A549 (cell line): ENCODE measurements around the gene POR. TPM values are rescaled to one million over a fixed set of nuclear protein-coding genes. Genes with fewer than 3 reads are reported as not detected.

Experiments used
- ATAC-seq, 2 experiments: fragments of 200-7000 bp in 1 of 2; fragments of >200 bp in 1 of 2; cut with Nextera tagmentation in 1 of 2; cut with Tn5 transposase in 1 of 2; 3 replicates each; pipeline versions ENCODE4 v1.8.0 to v1.9.1; 2018 to 2020; ENCODE audit warnings: mild to moderate bottlenecking in 1 of 2, moderate library complexity in 1 of 2
- CTCF ChIA-PET: fragments of 300-600 bp; sonication (Branson Sonifier 250); formaldehyde crosslinking; extraction: SDS; loops from one replicate; lab custom pipeline; 2021; ENCODE audit warnings: antibody characterized with exemption, inconsistent platforms; lab: Yijun Ruan, JAX
- POLR2A ChIA-PET: fragments of 350-600 bp; formaldehyde crosslinking; extraction: SDS; loops from one replicate; lab custom pipeline; 2021; ENCODE audit warnings: antibody characterized with exemption, inconsistent platforms; lab: Yijun Ruan, JAX
- DNase-seq, 2 experiments: peaks; one replicate each; pipeline versions ENCODE4 v3.0.0 to v3.0.0-alpha.2; 2011 to 2016; ENCODE audit warnings: low read depth in 1 of 2, low spot score in 1 of 2
- FAIRE-seq: peaks from 2 replicates; lab custom pipeline; 2011; peaks lifted over from hg19 to GRCh38; lab: Jason Lieb, UNC
- H3K27ac ChIP-seq, 2 experiments: fragments of >200 bp; sonication (Bioruptor Twin); formaldehyde crosslinking; 3 replicates each; pipeline ENCODE4 v1.5.1; 2016 to 2017
- H3K4me1 ChIP-seq: fragments of >200 bp; sonication (Bioruptor Twin); formaldehyde crosslinking; 3 replicates; pipeline ENCODE4 v1.6.1; 2016
- H3K4me2 ChIP-seq: fragments of >200 bp; sonication (Bioruptor Twin); formaldehyde crosslinking; 3 replicates; pipeline ENCODE4 v1.6.1; 2016
- H3K4me3 ChIP-seq: fragments of >200 bp; sonication (Bioruptor Twin); formaldehyde crosslinking; 3 replicates; pipeline ENCODE4 v1.5.1; 2016
- H3K9me3 ChIP-seq: fragments of >200 bp; sonication (Bioruptor Twin); formaldehyde crosslinking; 3 replicates; pipeline ENCODE4 v1.6.1; 2016
- CBX2 ChIP-seq: fragments of 200-600 bp; sonication (generic); IDR thresholded peaks from 2 replicates; pipeline ENCODE4 v1.6.1; 2016; ENCODE audit warnings: low read depth, mild to moderate bottlenecking, borderline replicate concordance
- CBX8 ChIP-seq: fragments of 200-600 bp; sonication (generic); IDR thresholded peaks from 2 replicates; pipeline ENCODE4 v1.6.1; 2016
- CEBPB ChIP-seq, 2 experiments: fragments of >200 bp in 1 of 2; sonication (Bioruptor Twin) in 1 of 2; formaldehyde crosslinking in 1 of 2; IDR thresholded peaks; 2 replicates each; pipeline ENCODE4 v1.6.1; 2012 to 2016
- CHD2 ChIP-seq: fragments of 150-350 bp; IDR thresholded peaks from 2 replicates; pipeline ENCODE4 v1.6.1; 2014; ENCODE audit warnings: low read length; ENCODE audit not compliant: partially characterized antibody
- CHD4 ChIP-seq: fragments of 200-600 bp; sonication (generic); IDR thresholded peaks from 2 replicates; pipeline ENCODE4 v1.6.1; 2016; ENCODE audit warnings: antibody characterized with exemption, mild to moderate bottlenecking, borderline replicate concordance
- ESRRA ChIP-seq: fragments of 150-350 bp; IDR thresholded peaks from 2 replicates; pipeline ENCODE4 v1.6.1; 2014; ENCODE audit warnings: mild to moderate bottlenecking, low read length, borderline replicate concordance
- FOXS1 ChIP-seq: fragments of 250-450 bp; sonication (Bioruptor Pico); IDR thresholded peaks from 2 replicates; pipeline ENCODE4 v1.5.0; 2020; ENCODE audit warnings: mild to moderate bottlenecking, moderate library complexity
- GATA3 ChIP-seq: IDR thresholded peaks from 2 replicates; pipeline ENCODE4 v1.6.1; 2012; ENCODE audit warnings: borderline replicate concordance
- HDAC2 ChIP-seq: fragments of 200-600 bp; sonication (generic); IDR thresholded peaks from 2 replicates; pipeline ENCODE4 v1.6.1; 2016
- HOXA7 ChIP-seq: fragments of 250-450 bp; sonication (Bioruptor Pico); IDR thresholded peaks from 2 replicates; pipeline ENCODE4 v1.5.0; 2020; ENCODE audit warnings: mild to moderate bottlenecking, moderate library complexity
- HOXB5 ChIP-seq: fragments of 250-450 bp; sonication (Bioruptor Pico); IDR thresholded peaks from 2 replicates; pipeline ENCODE4 v1.5.0; 2020; ENCODE audit warnings: mild to moderate bottlenecking, moderate library complexity
- JUN ChIP-seq, 2 experiments: fragments of >200 bp; sonication (Bioruptor Twin); formaldehyde crosslinking; IDR thresholded peaks; 2 replicates in 1 of 2; 3 replicates in 1 of 2; pipeline ENCODE4 v1.6.1; 2016 to 2017
- KDM5A ChIP-seq: fragments of 200-600 bp; sonication (generic); IDR thresholded peaks from 2 replicates; pipeline ENCODE4 v1.6.1; 2016; ENCODE audit warnings: antibody characterized with exemption, mild to moderate bottlenecking
- MAFK ChIP-seq: fragments of 450-650 bp; IDR thresholded peaks from 2 replicates; pipeline ENCODE4 v1.6.1; 2014; ENCODE audit not compliant: partially characterized antibody
- MAZ ChIP-seq: fragments of 150-350 bp; IDR thresholded peaks from 2 replicates; pipeline ENCODE4 v1.6.1; 2014; ENCODE audit warnings: antibody characterized with exemption, low read depth, low read length, borderline replicate concordance
- POLR2A ChIP-seq: IDR thresholded peaks from 2 replicates; pipeline ENCODE4 v1.6.1; 2012; ENCODE audit warnings: mild to moderate bottlenecking, low read length
- RAD21 ChIP-seq, 2 experiments: fragments of >200 bp in 1 of 2; sonication (Bioruptor Twin) in 1 of 2; formaldehyde crosslinking in 1 of 2; IDR thresholded peaks in 1 of 2; conservative IDR thresholded peaks in 1 of 2; 2 replicates in 1 of 2; 3 replicates in 1 of 2; pipeline ENCODE4 v1.6.1; 2012 to 2018; ENCODE audit warnings: inconsistent platforms in 1 of 2
- RNF2 ChIP-seq: fragments of 200-600 bp; sonication (generic); IDR thresholded peaks from 2 replicates; pipeline ENCODE4 v1.6.1; 2016; ENCODE audit warnings: low read depth, mild to moderate bottlenecking, antibody characterized with exemption, moderate library complexity, borderline replicate concordance
- ZC3H11A ChIP-seq: fragments of 450-650 bp; IDR thresholded peaks from 2 replicates; pipeline ENCODE4 v1.6.1; 2014; ENCODE audit warnings: antibody characterized with exemption, mild to moderate bottlenecking
- ZSCAN20 ChIP-seq: fragments of 250-450 bp; sonication (Bioruptor Pico); IDR thresholded peaks from 2 replicates; pipeline ENCODE4 v1.8.0; 2022; ENCODE audit warnings: mild to moderate bottlenecking, moderate library complexity
- WGBS: methylation state at CpG from one replicate; pipeline ENCODE4 v1.1.6; 2017; ENCODE audit errors: missing lambda C conversion rate; 5-methylcytosine and 5-hydroxymethylcytosine counted together
- polyA plus RNA-seq, 4 experiments: library from polyadenylated mRNA; depleted of rRNA in 3 of 4; stranded (reverse); fragments of >200 nt; fragmentation: RNase III in 1 of 4; extraction: RNeasy Plus Mini Kit Qiagen cat#74134 plus additional on column Dnase treatment in 1 of 4; gene quantifications; 2 replicates in 3 of 4; 3 replicates in 1 of 4; pipeline ENCODE4 v1.2.3, GENCODE V29; 2011 to 2017
- TF ChIP-seq, protein P1 (sequence below): fragments of 150-350 bp; IDR thresholded peaks from 2 replicates; pipeline ENCODE4 v1.6.1; 2014; ENCODE audit warnings: low read depth, mild to moderate bottlenecking, low read length
- TF ChIP-seq, protein P2 (sequence below): fragments of 250-450 bp; sonication (Bioruptor Pico); IDR thresholded peaks from 2 replicates; pipeline ENCODE4 v1.5.0; 2020; ENCODE audit warnings: low read depth, mild to moderate bottlenecking, moderate library complexity
- TF ChIP-seq, protein P3 (sequence below): IDR thresholded peaks from 2 replicates; pipeline ENCODE4 v1.6.1; 2012; ENCODE audit warnings: low read depth, borderline replicate concordance
- TF ChIP-seq, protein P4 (sequence below): fragments of >200 bp; sonication (Bioruptor Twin); formaldehyde crosslinking; IDR thresholded peaks from 3 replicates; pipeline ENCODE4 v1.5.1; 2016
- TF ChIP-seq, protein P5 (sequence below): IDR thresholded peaks from 2 replicates; pipeline ENCODE4 v1.6.1; 2012
- TF ChIP-seq, protein P6 (sequence below): fragments of 250-450 bp; sonication (Bioruptor Pico); IDR thresholded peaks from 2 replicates; pipeline ENCODE4 v1.5.0; 2021; ENCODE audit warnings: mild to moderate bottlenecking, moderate library complexity, borderline replicate concordance

The POR gene
- polyA plus RNA-seq, 2 of the 4 experiments (the other 2 are of a cell fraction), result 71.1 to 109 TPM

DNA sequence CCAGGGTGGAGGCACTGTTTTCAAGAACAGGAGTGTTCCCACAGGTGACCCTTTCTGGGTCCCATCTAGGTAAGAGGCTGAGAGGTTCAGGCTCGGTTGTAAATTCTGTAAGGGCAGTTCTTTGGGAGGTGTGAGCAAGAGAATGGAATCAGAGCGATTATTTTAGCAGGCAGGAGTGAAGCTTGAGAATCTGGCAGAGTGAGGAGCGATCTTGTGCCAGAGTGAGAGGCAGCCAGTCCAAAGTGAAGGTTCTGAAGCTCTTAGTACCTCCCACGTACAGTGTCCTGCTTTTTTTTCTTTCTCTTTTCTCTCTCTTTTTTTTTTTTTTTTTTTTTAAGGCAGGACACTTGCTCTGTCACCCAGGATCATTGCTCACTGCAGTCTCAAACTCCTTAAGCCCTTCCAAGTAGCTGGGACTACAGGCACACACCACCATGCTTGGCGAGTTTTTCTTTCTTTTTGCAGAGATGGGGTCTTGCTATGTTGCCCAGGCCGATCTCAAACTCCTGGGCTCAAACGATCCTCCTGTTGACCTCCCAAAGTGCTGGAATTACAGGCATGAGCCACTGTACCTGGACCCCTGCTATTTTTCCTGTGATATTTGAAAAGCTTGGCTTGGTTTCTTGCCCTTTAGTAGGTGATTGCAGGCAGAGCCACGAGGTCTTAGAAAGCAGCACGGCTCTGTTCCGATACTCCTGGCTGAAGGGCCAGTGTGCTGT is 10.9 kb downstream of the POR start:
- WGBS, result 90% methylated on average over 10 of the region's 10 CpGs
- ChIA-PET CTCF (interaction anchor here (1.1 kb wide), 2 partner anchors 10 to 22 kb away, joined by 3 to 4 read pairs; no protein-coding TSS in a partner anchor), POLR2A (interaction anchor here (2.8 kb wide), 1 partner anchor 11 kb away, joined by 33 read pairs; the partner anchor contains the start of gene POR)
- TF ChIP-seq CBX8 (no peak), ESRRA (no peak), CEBPB (IDR thresholded peaks at IDR 0.05) (no peak), ZC3H11A (no peak), HDAC2 (no peak), MAFK (no peak), HOXB5 (CRISPR knock-in tag) (no peak), MAZ (no peak), GATA3 (no peak), RNF2 (no peak), RAD21 (conservative IDR thresholded peaks at IDR 0.05 in 1 of 2, IDR thresholded peaks at IDR 0.05 in 1 of 2) (no peak), KDM5A (no peak), CHD2 (no peak)
- TF ChIP-seq, protein P1, sequence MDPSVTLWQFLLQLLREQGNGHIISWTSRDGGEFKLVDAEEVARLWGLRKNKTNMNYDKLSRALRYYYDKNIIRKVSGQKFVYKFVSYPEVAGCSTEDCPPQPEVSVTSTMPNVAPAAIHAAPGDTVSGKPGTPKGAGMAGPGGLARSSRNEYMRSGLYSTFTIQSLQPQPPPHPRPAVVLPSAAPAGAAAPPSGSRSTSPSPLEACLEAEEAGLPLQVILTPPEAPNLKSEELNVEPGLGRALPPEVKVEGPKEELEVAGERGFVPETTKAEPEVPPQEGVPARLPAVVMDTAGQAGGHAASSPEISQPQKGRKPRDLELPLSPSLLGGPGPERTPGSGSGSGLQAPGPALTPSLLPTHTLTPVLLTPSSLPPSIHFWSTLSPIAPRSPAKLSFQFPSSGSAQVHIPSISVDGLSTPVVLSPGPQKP, result no peak
- TF ChIP-seq, protein P2, sequence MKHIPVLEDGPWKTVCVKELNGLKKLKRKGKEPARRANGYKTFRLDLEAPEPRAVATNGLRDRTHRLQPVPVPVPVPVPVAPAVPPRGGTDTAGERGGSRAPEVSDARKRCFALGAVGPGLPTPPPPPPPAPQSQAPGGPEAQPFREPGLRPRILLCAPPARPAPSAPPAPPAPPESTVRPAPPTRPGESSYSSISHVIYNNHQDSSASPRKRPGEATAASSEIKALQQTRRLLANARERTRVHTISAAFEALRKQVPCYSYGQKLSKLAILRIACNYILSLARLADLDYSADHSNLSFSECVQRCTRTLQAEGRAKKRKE (CRISPR knock-in tag), result no peak
- TF ChIP-seq, protein P3, sequence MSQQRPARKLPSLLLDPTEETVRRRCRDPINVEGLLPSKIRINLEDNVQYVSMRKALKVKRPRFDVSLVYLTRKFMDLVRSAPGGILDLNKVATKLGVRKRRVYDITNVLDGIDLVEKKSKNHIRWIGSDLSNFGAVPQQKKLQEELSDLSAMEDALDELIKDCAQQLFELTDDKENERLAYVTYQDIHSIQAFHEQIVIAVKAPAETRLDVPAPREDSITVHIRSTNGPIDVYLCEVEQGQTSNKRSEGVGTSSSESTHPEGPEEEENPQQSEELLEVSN, result no peak
- TF ChIP-seq, protein P4, sequence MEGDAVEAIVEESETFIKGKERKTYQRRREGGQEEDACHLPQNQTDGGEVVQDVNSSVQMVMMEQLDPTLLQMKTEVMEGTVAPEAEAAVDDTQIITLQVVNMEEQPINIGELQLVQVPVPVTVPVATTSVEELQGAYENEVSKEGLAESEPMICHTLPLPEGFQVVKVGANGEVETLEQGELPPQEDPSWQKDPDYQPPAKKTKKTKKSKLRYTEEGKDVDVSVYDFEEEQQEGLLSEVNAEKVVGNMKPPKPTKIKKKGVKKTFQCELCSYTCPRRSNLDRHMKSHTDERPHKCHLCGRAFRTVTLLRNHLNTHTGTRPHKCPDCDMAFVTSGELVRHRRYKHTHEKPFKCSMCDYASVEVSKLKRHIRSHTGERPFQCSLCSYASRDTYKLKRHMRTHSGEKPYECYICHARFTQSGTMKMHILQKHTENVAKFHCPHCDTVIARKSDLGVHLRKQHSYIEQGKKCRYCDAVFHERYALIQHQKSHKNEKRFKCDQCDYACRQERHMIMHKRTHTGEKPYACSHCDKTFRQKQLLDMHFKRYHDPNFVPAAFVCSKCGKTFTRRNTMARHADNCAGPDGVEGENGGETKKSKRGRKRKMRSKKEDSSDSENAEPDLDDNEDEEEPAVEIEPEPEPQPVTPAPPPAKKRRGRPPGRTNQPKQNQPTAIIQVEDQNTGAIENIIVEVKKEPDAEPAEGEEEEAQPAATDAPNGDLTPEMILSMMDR, result no peak
- Histone ChIP-seq H3K9me3 (0 out of 3 replicates have a peak, but pooled peaks cover 3% of the 10 kb centered on the region), H3K4me3 (no peak overlapping the region), H3K4me1 (peaks cover 5% of the 10 kb centered on the region; the same call in 1 of the 3 replicates), H3K27ac (no peak overlapping the region), H3K4me2 (no peak overlapping the region)
- 0 out of 6 replicates have a peak, but pooled peaks of 1 of the 2 experiments have one; percentile 30 for ATAC-seq
- FAIRE-seq, result no peak
- DNase-seq, result no peak

DNA sequence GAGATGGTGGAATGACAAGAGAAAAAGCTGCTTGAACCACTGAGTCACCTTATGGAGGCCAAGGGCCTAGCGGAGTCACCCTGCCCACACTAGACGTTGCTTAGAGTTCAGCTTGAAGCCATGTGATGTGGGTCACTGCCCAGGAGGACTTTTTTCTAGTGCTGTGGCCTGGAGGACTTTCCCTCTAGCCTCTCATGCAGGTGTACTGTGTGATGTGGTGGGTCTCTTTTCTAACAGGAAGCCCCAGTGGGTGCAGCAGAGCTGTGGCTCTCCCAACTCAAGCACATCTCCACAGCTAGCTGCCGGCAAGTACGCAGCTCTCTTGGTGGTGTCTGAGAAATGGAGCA is 13.6 kb downstream of the POR start:
- ChIA-PET POLR2A (interaction anchor here (0.5 to 1.8 kb wide), 2 partner anchors 8 to 13 kb away, joined by 3 to 10 read pairs; partner anchors contain the start of gene POR), CTCF (interaction anchor here (1.3 kb wide), 1 partner anchor 10 kb away, joined by 4 read pairs; no protein-coding TSS in a partner anchor)
- ATAC-seq, result peak in 1 of 2 experiments; percentile 27; a peak in 3 of 6 replicates
- H3K4me2 ChIP-seq, result no peak overlapping the region
- H3K4me3 ChIP-seq, result no peak overlapping the region
- no peak for DNase-seq
- peaks cover 19% of the 10 kb centered on the region for H3K4me1 ChIP-seq
- no peak overlapping the region for H3K27ac ChIP-seq
- no peak for FAIRE-seq
- 89% methylated on average over 4 of the region's 4 CpGs for WGBS
- 0 out of 3 replicates have a peak, but pooled peaks cover 4% of the 10 kb centered on the region for H3K9me3 ChIP-seq
- TF ChIP-seq CHD4, result no peak
- no peak for TF ChIP-seq JUN (IDR thresholded peaks at IDR 0.05)
- TF ChIP-seq CBX2, result no peak
- TF ChIP-seq, protein P3, result no peak
- TF ChIP-seq, protein P1, result no peak
- TF ChIP-seq, protein P5, sequence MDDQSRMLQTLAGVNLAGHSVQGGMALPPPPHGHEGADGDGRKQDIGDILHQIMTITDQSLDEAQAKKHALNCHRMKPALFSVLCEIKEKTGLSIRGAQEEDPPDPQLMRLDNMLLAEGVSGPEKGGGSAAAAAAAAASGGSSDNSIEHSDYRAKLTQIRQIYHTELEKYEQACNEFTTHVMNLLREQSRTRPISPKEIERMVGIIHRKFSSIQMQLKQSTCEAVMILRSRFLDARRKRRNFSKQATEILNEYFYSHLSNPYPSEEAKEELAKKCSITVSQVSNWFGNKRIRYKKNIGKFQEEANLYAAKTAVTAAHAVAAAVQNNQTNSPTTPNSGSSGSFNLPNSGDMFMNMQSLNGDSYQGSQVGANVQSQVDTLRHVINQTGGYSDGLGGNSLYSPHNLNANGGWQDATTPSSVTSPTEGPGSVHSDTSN, result no peak
- no peak for TF ChIP-seq HDAC2
- TF ChIP-seq ZC3H11A, result no peak
- no peak for TF ChIP-seq HOXA7 (CRISPR knock-in tag)
- TF ChIP-seq POLR2A, result no peak
- TF ChIP-seq, protein P6, sequence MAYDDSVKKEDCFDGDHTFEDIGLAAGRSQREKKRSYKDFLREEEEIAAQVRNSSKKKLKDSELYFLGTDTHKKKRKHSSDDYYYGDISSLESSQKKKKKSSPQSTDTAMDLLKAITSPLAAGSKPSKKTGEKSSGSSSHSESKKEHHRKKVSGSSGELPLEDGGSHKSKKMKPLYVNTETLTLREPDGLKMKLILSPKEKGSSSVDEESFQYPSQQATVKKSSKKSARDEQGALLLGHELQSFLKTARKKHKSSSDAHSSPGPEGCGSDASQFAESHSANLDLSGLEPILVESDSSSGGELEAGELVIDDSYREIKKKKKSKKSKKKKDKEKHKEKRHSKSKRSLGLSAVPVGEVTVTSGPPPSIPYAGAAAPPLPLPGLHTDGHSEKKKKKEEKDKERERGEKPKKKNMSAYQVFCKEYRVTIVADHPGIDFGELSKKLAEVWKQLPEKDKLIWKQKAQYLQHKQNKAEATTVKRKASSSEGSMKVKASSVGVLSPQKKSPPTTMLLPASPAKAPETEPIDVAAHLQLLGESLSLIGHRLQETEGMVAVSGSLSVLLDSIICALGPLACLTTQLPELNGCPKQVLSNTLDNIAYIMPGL (CRISPR knock-in tag), result no peak
- TF ChIP-seq ZSCAN20, result no peak
- TF ChIP-seq FOXS1 (CRISPR knock-in tag), result no peak
